Osteocyte (in vitro differentiated cells): ENCODE data around the gene TMEM106C. TPM values are rescaled to one million over a fixed set of nuclear protein-coding genes. Genes with fewer than 3 reads are reported as not detected.

Source experiments
- DNase-seq: peaks from one replicate; pipeline ENCODE4 v3.0.0; 2021; ENCODE audit warnings: mixed read lengths; ENCODE audit not compliant: unreplicated experiment; ENCODE audit errors: extremely low spot score
- H3K27ac Mint-ChIP-seq: one replicate; pipeline ENCODE4 v1.8.0; 2021; ENCODE audit warnings: mild to moderate bottlenecking, mixed read lengths; ENCODE audit not compliant: unreplicated experiment
- H3K27me3 Mint-ChIP-seq: one replicate; pipeline ENCODE4 v1.8.0; 2021; ENCODE audit warnings: mixed read lengths; ENCODE audit not compliant: unreplicated experiment
- H3K36me3 Mint-ChIP-seq: one replicate; pipeline ENCODE4 v1.8.0; 2021; ENCODE audit warnings: mixed read lengths; ENCODE audit not compliant: unreplicated experiment
- H3K4me1 Mint-ChIP-seq: one replicate; pipeline ENCODE4 v1.8.0; 2021; ENCODE audit warnings: mixed read lengths; ENCODE audit not compliant: unreplicated experiment
- H3K4me3 Mint-ChIP-seq: one replicate; pipeline ENCODE4 v1.8.0; 2021; ENCODE audit warnings: mild to moderate bottlenecking, moderate library complexity, mixed read lengths; ENCODE audit not compliant: unreplicated experiment
- H3K9me3 Mint-ChIP-seq: one replicate; pipeline ENCODE4 v1.8.0; 2021; ENCODE audit warnings: mixed read lengths; ENCODE audit not compliant: unreplicated experiment
- CTCF ChIP-seq: fragments of 200-600 bp; sonication (generic); IDR thresholded peaks from 2 replicates; pipeline ENCODE4 v1.5.0; 2021; ENCODE audit warnings: antibody characterized with exemption, mild to moderate bottlenecking, moderate library complexity
- total RNA-seq: library from RNA; stranded (reverse); gene quantifications from 2 replicates; pipeline ENCODE4 v1.2.1, GENCODE V29; 2021

The TMEM106C gene
- total RNA-seq, 1 donor from 2014 or later = 53.2 TPM

GRCh38 chr12:47943623-47944340 is 19.6 kb upstream of the TMEM106C start:
- Mint-ChIP-seq H3K27ac (no peak overlapping the region), H3K4me3 (no peak overlapping the region), H3K4me1 (peaks cover 30% of the 10 kb centered on the region), H3K27me3 (no peaks in the 10 kb centered on the region), H3K9me3 (no peaks in the 10 kb centered on the region), H3K36me3 (no peaks in the 10 kb centered on the region)
- DNase-seq = no peak
- TF ChIP-seq CTCF = no peak

- DNase-seq = no peak
- no peaks in the 10 kb centered on the region for H3K27me3 Mint-ChIP-seq
- H3K27ac Mint-ChIP-seq = no peak overlapping the region
- H3K36me3 Mint-ChIP-seq = no peaks in the 10 kb centered on the region
- no peaks in the 10 kb centered on the region for H3K9me3 Mint-ChIP-seq
- H3K4me3 Mint-ChIP-seq = no peak overlapping the region
- TF ChIP-seq CTCF = no peak
- H3K4me1 Mint-ChIP-seq = peaks cover 37% of the 10 kb centered on the region
Observed at GRCh38 chr12:47944685-47945340, 18.6 kb upstream of the TMEM106C start.

GRCh38 chr12:47945341-47945728 is 18.1 kb upstream of the TMEM106C start:
- H3K36me3 Mint-ChIP-seq = no peaks in the 10 kb centered on the region
- H3K9me3 Mint-ChIP-seq = no peaks in the 10 kb centered on the region
- no peak for TF ChIP-seq CTCF
- no peak overlapping the region for H3K27ac Mint-ChIP-seq
- DNase-seq = no peak
- H3K4me3 Mint-ChIP-seq = no peak overlapping the region
- no peaks in the 10 kb centered on the region for H3K27me3 Mint-ChIP-seq
- H3K4me1 Mint-ChIP-seq = peaks cover 37% of the 10 kb centered on the region

GRCh38 chr12:47946413-47947323 is 16.7 kb upstream of the TMEM106C start:
- no peak for DNase-seq
- Mint-ChIP-seq H3K27me3 (peaks cover 1% of the 10 kb centered on the region), H3K27ac (peak overlapping the region; percentile 88), H3K4me1 (peaks cover 37% of the 10 kb centered on the region), H3K9me3 (no peaks in the 10 kb centered on the region), H3K4me3 (peak overlapping the region; percentile 44), H3K36me3 (no peaks in the 10 kb centered on the region)
- no peak for TF ChIP-seq CTCF
